ENCODE measurements around the gene NREP.
"Not testable (repeated sequence)": the region's sequence is repeated elsewhere in the genome, so short reads cannot be mapped to it uniquely, and the experiment has no call there.

The NREP gene

GRCh38 chr5:111735583-111736270, 21.3 kb downstream of the NREP start:
- DNase-seq = no peak

GRCh38 chr5:111734597-111734996, 22.4 kb downstream of the NREP start:
- DNase-seq = no peak

- no peak for DNase-seq
These were observed 23.0 kb downstream of the NREP start for GRCh38 chr5:111734013-111734412.

GRCh38 chr5:111733571-111733970, 23.4 kb downstream of the NREP start:
- no peak for DNase-seq

- DNase-seq = no peak
These were observed 25.4 kb downstream of the NREP start for GRCh38 chr5:111731638-111732037.

GRCh38 chr5:111730659-111731382, 26.2 kb downstream of the NREP start:
- DNase-seq = no peak

- DNase-seq = no peak
These were observed 28.1 kb downstream of the NREP start for GRCh38 chr5:111728941-111729340.

- no peak for DNase-seq
These were observed 30.0 kb downstream of the NREP start for GRCh38 chr5:111726986-111727385.

GRCh38 chr5:111722140-111722539, 34.9 kb downstream of the NREP start:
- DNase-seq = no peak

- no peak for DNase-seq
These were observed 36.6 kb downstream of the NREP start for GRCh38 chr5:111720333-111720890.

GRCh38 chr5:111719773-111720172, 37.2 kb downstream of the NREP start:
- no peak for DNase-seq

- DNase-seq = not testable (repeated sequence)
These were observed 40.2 kb downstream of the NREP start for GRCh38 chr5:111716789-111717188.

GRCh38 chr5:111707630-111708164, 49.3 kb downstream of the NREP start:
- no peak for DNase-seq

GRCh38 chr5:111706345-111706744, 50.6 kb downstream of the NREP start:
- DNase-seq = no peak

GRCh38 chr5:111704452-111705085, 52.4 kb downstream of the NREP start:
- no peak for DNase-seq

- no peak for DNase-seq
These were observed 53.3 kb downstream of the NREP start for GRCh38 chr5:111703662-111704061.

GRCh38 chr5:111699976-111700375, 57.0 kb downstream of the NREP start:
- no peak for DNase-seq

- DNase-seq = no peak
These were observed 57.7 kb downstream of the NREP start for GRCh38 chr5:111699324-111699723.

- no peak for DNase-seq
These were observed 58.9 kb downstream of the NREP start for GRCh38 chr5:111697881-111698757.

GRCh38 chr5:111697215-111697614, 59.8 kb downstream of the NREP start:
- DNase-seq = no peak

- DNase-seq = no peak
These were observed 61.0 kb downstream of the NREP start for GRCh38 chr5:111695991-111696390.

GRCh38 chr5:111694133-111694532, 62.9 kb downstream of the NREP start:
- DNase-seq = no peak
